GM21786 (cell line): ENCODE data around the gene DNAAF8.
"Not testable (repeated sequence)": the region's sequence is repeated elsewhere in the genome, so short reads cannot be mapped to it uniquely, and the experiment has no call there.

ENCODE experiments used
- ATAC-seq: cut with Tn5 transposase; IDR thresholded peaks from one replicate; pipeline ENCODE4 v1.9.1; 2021; ENCODE audit not compliant: unreplicated experiment

DNAAF8 gene

DNA sequence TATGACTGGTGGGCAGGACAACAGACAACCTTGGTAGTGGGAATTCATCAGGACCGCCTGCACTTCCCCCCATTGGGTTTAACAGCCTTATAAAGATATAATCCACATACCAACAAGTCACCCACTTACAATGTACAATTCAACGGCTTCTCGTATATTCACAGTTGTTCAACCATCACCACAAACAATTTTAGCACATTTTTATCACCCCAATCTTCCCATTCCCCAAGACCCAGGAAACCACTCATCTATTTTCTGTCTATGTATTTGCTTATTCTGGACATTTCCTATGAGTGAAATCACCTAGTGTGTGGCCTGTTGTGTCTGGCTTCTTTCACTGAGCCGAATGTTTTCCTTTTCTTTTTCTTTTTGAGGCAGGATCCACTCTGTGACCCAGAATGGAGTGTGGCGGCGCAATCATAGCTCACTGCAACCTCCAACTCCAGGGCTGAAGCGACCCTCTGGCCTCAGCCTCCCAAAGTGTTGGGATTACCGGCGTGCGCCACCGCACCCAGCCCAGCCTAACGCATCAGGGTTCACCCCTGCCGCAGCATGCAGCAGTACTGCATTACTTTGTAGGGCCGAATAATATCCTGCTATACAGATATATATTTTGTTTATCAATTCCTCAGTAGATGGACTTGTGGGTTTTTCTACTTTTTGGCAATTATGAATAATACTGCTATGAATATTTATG lies 11.1 kb upstream of the DNAAF8 start:
- no peak for ATAC-seq

DNA sequence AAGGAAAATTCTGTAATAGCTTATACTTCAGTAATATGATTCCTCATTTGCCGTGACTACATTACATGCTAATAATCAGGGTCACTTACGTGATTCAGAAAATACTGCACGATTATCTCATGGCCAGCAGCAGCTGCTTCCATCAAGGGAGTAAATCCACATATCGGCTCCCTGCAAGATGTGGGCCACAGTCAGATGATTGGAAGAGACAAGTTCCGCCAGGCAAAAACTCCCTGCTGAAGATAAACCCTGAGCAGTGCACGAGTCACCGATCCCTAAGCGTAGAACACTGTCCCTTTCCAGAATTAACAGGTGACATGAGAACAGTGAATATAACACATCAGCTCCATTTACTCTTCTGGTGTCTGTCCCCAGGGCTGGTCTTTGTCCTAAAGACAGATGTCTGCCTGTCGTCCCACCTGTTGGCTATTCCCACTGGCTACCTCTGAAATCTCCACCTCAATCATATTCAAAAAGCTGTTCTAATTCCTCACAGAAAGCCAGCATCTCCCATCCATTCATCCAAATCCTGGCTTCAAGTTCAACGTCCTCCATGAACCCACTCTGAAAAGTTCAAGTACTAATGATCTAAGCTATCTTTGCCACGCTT lies 9.6 kb upstream of the DNAAF8 start:
- no peak for ATAC-seq

DNA sequence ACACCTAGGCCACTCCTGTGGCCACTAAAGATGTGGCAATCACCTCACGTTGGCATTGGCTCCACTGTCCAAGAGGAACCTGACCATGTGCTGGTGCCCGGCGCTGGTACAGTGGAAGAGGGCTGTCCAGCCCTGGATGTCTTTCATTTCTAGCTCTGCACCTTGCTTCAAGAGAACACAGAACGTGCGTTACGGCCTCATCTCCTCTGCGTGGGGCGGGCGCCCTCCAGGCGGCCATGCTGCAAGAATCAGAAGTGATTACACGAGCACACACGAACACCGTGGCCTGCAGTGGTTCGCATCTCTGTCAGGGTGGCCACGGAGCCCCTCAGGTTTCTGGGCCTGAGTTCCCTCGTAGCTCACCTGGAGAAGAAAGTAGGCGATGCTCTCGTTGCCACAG lies 7.7 kb upstream of the DNAAF8 start:
- no peak for ATAC-seq

DNA sequence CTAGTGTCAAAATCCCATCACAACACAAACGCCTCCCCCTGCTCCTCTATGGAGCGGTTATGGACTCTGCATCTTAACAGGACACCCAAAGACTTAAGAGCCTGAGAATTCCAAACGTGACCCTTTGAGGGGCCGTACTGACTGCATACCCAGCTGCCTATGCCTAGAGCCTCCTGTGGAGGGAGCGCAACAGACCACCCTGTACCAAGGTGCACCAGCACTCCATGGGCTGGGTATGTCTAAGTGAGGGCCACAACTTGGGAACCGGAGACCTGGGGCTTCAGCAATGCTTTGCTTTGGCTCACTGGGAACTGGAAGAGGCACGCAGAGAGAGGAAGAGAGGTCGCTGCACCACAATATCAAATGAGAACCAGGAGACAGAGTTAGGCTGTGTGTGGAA lies 5.7 kb upstream of the DNAAF8 start:
- ATAC-seq = no peak

DNA sequence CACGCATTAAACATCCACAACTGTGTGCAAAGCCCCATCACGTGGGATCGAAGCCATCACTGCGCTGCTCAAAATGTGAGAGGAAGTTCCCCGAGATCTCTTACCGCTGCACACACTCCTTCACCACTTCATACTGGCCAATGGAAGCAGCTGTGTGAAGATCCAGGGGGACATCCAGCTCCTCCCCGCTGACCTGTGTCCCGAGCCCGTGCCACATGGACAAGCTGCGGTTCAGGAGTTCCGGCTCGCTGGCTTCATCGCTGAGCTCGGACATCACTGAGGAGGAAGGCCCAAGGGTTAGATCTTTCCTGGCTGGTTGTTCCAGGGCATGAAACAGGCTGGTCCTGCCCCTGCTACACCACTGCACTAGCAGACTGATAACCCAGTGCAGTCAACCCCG lies 4.5 kb upstream of the DNAAF8 start:
- ATAC-seq = no peak

DNA sequence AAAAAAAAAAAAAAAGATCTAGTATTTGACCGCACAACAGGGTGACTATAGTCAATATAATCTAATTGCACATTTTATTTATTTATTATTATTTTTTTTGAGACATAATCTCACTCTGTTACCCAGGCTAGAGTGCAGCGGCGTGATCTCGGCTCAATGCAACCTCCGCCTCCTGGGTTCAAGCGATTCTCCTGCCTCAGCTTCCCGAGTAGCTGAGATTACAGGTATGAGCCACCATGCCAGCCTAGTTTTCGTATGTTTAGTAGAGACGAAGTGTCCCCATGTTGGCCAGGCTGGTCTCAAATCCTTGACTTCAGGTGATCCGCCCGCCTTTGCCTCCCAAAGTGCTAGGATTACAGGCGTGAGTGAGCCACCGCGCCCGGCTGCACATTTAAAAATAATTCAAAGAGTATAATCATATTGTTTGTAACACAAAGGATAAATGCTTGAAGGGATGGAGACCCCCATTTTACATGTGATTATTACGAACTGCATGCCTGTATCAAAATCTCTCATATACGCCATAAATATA lies 1.1 kb upstream of the DNAAF8 start:
- no peak for ATAC-seq

DNA sequence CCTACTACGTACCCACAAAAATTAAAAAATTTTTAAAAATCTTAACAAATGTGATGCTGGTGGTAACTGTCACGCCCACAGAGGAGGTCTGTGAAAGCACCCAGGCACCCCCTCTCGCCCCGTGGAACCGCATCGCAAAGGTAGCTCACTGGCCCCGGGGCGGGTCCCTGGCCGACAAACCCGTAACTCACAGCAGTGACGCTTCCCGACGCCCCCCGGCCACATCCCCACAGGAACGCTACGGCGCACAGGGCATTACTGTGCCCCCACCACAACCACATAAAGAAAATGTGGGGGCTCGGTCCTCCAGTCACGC lies 632 bp upstream of the DNAAF8 start:
- ATAC-seq = no peak

DNA sequence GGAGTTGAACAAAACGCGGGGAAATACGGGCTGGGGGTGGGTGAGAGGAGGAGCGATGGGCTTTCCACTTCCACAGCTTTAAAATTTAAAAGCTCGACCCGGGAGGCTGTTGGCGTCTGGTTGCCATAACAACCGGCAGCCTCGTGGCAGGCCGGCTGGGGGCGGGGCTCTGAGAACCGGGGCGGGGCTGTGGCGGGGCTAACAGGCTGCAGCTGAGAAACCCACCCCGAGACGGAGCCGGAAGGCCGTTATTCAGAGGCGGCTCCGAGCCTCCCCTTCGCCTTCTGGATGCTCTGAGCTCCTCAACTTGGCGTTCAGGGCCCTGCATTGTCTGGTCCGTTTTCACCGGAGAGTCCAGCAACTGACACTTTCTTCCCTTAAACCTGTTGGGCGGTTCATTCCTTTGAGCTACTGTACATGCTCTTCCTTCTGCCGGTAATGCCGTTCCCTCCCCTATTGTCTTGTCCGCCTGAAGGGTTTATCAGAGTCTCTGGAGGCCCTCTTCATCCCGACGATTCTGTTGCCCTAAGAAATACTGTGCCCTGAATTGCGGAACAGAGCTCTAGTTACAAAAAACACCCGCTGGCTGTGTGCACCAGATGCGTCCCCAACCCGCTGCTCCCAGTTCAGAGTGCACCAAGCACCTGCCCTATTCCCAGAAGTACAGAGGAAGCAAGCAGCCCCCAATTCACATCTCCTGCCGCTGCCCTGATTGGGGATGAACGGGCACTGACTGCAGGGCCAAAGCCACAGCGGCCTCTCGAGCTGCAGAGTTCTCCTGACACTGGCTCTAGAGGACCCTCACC lies 596 bp downstream of the DNAAF8 start:
- peak; percentile 59 for ATAC-seq

DNA sequence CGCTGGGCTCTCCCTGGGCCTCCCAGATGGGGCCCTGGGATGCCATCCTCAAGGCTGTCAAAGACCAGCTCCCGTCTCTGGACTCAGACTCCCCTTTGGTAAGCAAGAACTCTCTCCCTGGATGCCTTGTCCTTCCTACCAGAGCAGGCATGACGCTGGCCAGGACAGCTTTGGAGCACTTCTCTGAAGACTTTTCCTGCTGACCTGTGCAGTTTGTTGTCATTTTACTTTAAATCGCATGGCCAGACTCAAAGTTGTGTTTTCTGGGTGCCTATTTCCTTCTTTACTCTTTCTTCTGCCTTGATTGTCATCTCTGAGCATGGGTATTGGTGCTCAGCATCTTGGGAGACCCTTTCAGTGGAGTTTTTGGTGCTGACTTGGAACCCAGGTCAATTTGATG lies 2.2 kb downstream of the DNAAF8 start:
- ATAC-seq = no peak

DNA sequence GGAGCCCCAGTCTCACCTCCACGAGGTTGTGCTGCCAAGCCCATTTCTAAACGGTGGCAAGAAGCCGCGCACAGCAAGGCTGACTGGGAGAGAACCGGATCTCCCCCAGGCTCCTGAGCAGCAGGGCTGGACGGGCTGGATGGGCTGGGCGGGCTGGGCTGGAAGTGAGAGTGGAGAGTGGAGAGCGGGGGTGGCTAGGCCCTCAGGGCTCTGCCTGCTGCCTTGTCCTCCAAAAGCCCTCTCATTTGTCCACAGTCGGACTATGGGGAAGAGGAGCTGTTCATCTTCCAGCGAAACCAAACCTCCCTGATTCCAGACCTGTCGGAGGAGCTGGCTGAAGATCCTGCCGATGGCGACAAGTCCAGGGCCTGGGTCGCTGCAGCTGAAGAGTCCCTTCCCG lies 3.2 kb downstream of the DNAAF8 start:
- no peak for ATAC-seq

DNA sequence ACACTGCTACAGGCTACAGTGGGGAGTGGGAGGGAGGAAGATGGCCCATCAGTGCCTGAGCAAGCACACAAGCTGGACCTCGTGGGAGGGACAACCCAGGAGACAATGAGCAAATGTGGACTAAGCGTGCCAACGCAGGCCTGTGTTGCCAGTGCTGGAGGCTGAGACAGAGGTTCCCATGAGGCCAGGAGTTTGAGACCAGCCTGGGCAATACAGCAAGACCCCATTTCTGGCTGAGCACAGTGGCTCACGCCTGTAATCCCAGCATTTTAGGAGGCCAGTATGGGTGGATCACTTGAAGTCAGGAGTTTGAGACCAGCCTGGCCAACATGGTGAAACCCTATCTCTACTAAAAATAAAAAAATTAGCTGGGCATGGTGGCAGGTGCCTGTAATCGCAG lies 4.0 kb downstream of the DNAAF8 start:
- ATAC-seq = not testable (repeated sequence)

DNA sequence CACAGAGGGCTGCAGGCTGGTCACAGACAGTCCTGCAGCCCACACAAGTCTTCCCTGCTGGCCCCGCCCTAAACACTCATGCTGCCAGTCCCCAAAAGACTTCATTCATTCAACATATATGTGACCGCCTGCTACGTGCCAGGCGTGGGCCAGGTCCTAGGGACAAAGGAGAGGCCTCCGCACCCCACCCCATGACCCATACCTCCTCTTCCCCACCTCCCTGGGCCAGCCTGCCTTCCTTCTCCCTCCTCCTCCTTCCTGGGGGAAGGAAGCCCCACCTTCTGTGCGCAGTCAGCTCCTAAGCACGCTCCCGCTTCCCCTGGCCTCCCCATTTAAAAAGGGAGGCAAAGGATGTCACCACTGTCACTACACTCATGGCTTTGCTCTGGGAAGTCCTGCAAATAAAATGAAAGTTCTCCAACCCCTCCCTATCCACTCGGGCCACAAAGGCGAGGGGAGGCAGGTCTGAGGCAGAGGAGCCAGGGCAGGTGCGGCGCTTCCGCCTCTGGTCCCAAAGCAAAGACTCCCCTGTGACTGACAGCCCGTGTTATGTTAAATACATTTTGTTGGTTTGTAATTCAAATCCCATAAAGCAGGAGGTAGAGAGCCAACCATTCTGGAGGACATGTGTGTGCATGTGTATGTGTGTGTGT lies 9.0 kb downstream of the DNAAF8 start:
- no peak for ATAC-seq

DNA sequence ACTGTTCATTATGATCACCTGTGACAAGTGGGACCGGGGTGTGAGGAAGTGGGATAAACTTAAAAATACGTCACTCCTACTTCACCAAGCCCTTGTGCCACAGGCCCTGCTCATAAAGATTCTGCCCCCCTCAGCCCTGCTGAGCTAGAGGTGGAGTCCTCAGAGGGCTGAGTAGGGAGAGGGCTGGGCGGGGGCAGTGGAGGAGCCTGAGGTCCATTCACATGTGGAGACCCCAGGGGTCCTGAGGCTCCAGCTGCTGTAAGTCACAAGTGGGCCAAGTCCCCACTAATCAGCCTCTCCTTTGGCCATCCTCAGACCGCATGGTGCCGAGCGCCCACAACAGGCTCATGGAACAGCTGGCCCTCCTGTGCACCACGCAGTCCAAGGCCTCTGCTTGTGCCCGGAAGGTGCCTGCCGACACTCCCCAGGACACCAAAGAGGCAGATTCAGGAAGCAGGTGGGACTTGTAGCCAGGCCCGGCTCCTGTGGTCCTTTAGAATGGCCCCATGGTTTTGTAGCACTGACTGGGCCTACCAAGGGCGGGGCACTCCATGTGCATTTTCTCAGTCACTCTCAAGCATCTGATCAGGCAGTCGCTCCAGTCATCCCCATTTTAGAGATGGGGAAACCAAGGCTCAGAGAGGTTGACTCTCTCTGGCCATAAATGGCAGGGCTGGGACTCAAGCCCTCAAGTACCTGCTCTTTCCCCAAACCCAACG lies 10.4 kb downstream of the DNAAF8 start:
- ATAC-seq = no peak

DNA sequence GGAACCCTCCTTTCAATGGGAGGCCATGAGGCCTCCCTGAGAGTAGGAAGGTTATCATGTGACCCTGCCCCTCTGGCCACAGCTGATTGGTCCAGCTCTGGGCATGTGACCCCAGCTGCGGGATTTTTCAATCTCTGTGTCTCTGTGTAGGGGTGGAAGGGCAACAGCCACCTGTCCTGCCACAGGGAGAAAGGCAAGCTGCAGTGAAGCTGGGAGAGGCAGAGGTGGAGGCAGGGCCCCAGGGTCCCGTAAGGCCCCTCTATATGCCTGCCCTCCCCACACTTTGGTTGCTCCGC lies 10.9 kb downstream of the DNAAF8 start:
- ATAC-seq = no peak

DNA sequence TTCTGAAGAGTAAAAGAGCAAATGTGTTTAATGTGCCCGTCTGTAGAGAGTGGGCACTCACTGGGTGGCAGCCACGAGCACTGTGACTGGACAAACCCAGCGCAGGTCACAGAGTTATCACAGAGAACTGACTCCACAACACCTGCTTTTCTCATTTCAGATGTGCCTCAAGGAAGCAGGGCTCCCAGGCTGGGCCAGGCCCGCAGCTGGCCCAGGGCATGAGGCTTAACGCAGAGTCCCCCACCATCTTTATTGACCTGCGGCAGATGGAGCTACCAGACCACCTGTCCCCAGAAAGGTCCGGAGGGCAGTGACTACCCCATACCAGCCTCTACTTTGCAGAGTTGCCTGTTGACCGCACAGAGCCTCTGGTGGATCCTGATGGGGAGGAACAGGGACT lies 11.9 kb downstream of the DNAAF8 start:
- ATAC-seq = no peak

DNA sequence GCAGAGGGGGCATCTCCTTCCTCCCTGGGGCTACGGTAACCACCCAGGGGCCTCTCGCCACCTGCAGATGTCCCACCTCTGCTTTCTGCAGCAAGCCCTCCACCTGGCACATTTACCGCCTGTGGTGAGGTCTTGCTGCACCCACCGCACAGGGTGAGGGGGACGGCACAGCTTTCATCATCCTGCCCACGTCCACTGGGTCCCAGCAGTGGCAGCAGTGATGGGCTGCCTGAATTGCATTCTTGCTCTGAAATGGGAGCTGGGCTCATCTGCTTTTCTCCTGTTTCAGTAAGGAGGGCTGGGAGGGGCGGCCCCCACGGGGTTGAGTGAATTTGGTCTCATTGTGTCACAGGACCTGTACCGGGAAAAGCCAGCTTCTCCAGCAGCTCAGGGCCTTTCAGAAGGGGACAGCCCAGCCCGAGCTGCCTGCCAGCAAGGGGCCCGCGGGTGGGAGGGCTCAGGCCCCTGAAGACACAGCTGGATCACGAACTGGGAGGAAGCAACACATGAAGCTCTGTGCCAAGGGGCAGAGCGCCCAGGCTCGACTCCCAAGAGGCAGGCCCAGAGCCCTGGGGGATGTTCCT lies 12.7 kb downstream of the DNAAF8 start:
- no peak for ATAC-seq

DNA sequence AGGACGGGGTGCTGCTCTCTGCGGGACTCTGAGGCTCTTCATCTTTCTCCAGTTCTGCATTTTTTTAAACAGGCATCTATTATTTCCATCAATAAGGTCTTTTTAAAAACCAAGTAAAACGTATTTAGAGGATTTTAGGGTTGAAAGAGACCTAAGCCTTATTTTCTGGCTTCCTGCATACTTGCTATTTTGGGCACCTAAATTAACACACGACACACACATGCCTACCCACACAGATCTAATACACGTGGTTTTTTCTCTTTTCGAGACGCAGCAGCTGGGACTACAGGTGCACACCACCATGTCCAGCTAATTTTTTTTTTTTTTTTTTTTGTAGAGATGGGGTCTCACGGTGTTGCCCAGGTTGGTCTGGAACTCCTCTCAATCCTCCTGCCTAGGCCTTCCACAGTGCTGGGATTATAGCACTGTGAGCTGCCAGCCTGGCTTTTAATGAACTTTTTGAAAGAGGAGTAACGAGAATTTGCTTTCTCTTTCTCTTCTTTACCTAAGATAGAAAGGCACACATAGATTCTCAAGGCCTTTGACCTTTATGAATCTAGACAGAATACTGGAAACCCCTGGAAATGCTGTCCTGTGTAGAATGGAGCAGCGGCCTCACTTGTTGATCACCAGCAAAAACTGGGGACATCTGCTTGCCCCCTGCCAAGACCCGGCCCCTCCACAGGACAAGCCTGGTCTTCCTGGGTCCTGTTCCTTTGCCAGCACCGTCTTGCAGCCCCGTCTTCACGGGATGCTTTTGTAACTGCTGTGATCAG lies 13.8 kb downstream of the DNAAF8 start:
- ATAC-seq = no peak

DNA sequence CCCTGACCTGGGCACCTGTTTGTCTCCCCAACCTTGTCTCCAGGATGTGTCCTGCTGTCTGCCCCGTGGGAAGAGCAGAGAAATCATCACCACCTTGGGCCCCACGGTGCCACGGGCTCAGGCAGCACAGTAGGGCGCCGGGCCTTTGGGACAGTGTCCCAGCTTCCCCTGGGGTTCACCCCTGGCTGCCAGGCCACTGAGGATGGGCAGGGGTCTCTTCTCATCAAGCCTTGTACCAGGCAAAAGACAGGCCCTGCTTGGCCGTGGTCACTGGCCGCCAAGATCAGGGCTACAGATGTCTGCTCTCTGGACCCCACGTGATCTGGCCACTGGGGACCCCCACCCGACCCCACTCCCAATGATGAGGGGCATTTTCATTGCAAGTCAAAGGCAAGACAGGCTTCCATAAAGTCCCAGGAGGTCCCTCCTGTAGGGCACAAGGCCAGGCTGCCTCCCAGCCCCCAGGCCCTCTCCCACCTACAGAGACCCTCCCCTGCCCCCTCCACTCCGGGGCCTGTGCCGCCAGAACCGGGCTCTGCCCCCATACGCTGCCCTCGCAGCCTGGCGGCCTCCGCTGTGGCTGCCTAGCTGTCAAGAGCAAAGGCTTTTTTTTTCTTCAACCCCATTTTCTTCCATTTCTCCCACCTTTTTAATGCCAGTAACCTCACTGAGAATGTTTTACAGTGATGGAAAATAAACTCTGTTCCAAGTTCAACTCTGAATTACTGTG lies 14.5 kb downstream of the DNAAF8 start:
- no peak for ATAC-seq

DNA sequence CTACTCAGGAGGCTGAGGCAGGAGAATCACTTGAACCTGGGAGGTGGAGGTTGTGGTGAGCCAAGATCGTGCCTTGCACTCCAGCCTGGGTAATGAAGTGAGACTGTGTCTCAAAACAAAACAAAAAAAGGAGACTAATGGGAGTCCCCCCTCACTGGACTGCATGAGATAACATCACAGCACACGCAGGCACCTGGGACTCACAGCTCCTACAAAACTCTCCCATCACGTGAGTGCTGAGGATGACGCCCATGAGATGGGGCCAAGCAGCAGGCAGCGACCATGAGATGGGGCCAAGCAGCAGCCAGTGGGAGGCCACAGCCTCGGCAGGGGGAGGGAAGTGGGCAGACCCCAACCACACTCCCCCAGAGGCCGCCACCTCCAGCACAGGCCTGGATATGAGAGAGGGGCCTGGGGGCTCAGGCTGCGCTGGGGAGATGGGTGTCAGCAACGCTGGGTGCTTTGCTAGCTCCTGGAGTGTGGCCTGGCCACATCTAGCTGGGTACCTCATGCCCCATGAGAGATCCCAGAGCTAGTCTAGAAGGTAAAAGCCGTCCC lies 15.4 kb downstream of the DNAAF8 start:
- no peak for ATAC-seq
